ENCODE measurements around the gene CAPN10. TPM values are rescaled to one million over a fixed set of nuclear protein-coding genes. Genes with fewer than 3 reads are reported as not detected.

CAPN10 gene
- 29.0 and 29.8 TPM in 2 replicates for total RNA-seq

DNA sequence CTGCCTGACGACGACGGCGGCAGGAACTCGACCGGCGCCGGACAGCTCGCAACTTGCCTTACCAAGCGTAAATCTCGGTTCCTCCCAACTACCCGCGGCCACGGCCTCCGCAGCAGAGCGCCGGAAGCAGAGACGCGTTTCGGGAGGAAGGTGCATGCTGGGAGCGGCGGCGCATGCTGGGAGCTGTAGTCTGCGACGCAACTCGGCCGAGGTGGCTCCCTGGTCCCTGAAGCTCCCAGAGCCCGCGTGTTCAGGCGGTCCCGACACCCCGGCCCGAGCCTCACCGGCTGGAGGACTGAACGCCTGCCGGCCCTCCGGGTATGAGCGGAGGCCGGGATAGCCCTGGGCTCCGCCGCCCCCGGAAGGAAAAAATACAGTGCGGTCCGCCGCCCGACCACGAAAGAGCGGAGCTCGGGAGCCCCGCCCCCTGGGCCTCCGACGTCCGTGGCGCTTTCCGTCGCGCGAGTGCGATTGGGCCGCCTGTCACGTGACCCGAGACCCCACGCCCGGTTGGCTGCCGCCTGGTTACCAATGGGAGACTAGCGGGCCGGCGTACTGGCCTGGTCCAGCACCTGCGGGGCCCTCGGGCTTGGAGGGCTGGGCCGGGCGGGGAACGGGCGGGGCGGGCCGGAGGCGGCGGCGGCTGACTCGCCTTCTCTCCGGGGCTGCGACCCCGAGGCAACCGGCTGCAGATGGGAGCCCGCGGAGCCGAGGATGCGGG, at the start of gene CAPN10:
CAPN10 (plus strand) TSS at position 537 of the 721 bp plus-strand sequence; CDS start at position 715, 178 bp downstream.

DNA sequence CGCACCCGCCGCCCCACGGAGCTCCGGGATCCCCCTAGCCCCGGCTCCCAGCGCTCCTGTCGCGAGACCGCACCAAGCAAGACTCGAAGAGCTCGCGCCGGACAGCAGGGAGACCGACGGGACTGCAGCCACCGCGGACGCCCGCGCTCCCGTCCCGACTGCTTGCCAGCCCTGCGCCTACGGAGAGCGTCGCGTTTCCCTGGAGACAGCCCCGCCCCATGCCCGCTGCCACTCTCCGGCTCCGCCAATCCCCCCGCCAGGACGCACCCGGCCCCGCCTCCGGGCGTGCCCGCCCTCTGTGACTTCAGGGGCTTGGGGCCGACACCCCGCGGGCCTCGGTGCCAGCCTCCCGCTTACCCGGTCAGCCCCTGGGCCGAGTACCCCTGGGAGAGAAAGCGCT, 28.7 kb upstream of the CAPN10 start, which contains the start of gene ANKMY1:
ANKMY1 (minus strand) TSS at position 181 of the 400 bp plus-strand sequence. CDS start 653 bp downstream, outside the sequence.

GRCh38 chr2:240560084-240560479, 26.5 kb upstream of the CAPN10 start, which contains the start of gene DUSP28:
DUSP28 (plus strand) TSS chr2:240560357; CDS start chr2:240560685, 328 bp downstream.

DNA sequence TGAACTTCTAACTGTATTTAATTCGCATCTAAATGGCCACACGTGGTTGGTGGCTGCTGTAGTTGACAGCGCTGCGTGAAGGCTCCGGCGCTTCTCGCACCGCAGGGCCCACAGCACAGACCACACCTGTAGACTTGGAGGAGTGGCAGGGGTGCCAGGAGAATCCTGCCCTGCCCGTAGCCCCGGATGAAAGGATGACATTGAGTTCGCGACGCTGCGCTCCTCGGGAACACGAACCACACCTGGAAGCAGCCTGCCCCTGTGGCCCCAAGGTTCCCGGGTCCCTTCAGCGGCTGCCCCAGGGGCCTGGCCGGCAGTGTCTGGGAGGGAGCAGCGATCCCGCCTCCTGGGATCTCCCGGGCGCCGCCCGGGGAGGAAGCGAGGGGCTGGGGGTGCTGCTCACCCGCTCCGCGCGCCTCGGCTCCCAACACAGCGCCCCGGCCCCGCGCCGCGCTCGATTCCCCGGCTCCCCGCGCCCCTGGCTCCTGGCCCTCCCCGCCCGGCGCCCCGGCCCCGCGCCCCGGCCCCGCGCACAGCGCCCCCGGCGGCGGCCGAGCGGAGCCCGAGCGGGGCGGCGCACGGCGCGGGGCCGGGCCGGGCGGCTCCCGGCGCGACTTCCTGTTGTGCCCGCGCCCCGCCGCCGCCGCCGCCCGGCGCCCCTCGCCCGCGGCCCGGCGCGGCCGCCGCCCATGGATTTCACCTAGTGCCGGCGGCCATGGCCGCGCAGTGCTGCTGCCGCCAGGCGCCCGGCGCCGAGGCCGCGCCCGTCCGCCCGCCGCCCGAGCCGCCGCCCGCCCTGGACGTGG, 18.5 kb upstream of the CAPN10 start, which contains the start of gene RNPEPL1:
RNPEPL1 (plus strand) TSS at position 613 of the 806 bp plus-strand sequence; CDS start at position 716, 103 bp downstream.

GRCh38 chr2:240624950-240625621, 38.6 kb downstream of the CAPN10 start, which contains the start of gene GPR35:
GPR35 (plus strand) TSS chr2:240625480; CDS start chr2:240629953, 4,473 bp downstream.

Other genes with a start within 250 kb of the CAPN10 start
- 86.0 and 158 TPM in 2 replicates for gene GPC1, start 151.1 kb upstream of the CAPN10 start, total RNA-seq
- gene ANKMY1, start 28.7 kb upstream of the CAPN10 start, total RNA-seq: 5.7 and 7.4 TPM in 2 replicates
- 2.4 and 6.6 TPM in 2 replicates for gene DUSP28, start 26.4 kb upstream of the CAPN10 start, total RNA-seq
- gene RNPEPL1, start 18.2 kb upstream of the CAPN10 start, total RNA-seq: 94.2 and 168 TPM in 2 replicates
- 0.25 and 0.33 TPM in 2 replicates for gene GPR35, start 38.7 kb downstream of the CAPN10 start, total RNA-seq
- not detected in 2 replicates for gene AQP12B, start 96.2 kb downstream of the CAPN10 start, total RNA-seq
- not detected in 2 replicates for gene AQP12A, start 105.1 kb downstream of the CAPN10 start, total RNA-seq
- gene KIF1A, start 233.5 kb downstream of the CAPN10 start, total RNA-seq: 2.6 and 4.9 TPM in 2 replicates